Transverse colon (tissue), 4 donors: ENCODE measurements around the gene UHRF2.

Experiments
- EP300 ChIP-seq: sonication (generic); formaldehyde crosslinking; IDR thresholded peaks from one replicate; pipeline ENCODE4 v1.6.1; 2017; ENCODE audit warnings: antibody characterized with exemption, low read depth
- POLR2AphosphoS5 ChIP-seq, 3 donors: sonication (generic); formaldehyde crosslinking; IDR thresholded peaks; one replicate each; pipeline ENCODE4 v1.6.1; 2016; ENCODE audit warnings: antibody characterized with exemption in 3 of 3
- TF ChIP-seq, protein P1 (sequence below), 5 experiments: fragments of 200-600 bp in 3 of 5; fragments of 450-650 bp in 2 of 5; sonication (generic) in 3 of 5; IDR thresholded peaks; 1 replicate in 2 of 5; 2 replicates in 3 of 5; pipeline ENCODE4 v1.5.1; 2016 to 2017; ENCODE audit warnings: antibody characterized with exemption in 5 of 5, inconsistent platforms in 3 of 5, mild to moderate bottlenecking in 2 of 5, moderate library complexity in 1 of 5

DNA sequence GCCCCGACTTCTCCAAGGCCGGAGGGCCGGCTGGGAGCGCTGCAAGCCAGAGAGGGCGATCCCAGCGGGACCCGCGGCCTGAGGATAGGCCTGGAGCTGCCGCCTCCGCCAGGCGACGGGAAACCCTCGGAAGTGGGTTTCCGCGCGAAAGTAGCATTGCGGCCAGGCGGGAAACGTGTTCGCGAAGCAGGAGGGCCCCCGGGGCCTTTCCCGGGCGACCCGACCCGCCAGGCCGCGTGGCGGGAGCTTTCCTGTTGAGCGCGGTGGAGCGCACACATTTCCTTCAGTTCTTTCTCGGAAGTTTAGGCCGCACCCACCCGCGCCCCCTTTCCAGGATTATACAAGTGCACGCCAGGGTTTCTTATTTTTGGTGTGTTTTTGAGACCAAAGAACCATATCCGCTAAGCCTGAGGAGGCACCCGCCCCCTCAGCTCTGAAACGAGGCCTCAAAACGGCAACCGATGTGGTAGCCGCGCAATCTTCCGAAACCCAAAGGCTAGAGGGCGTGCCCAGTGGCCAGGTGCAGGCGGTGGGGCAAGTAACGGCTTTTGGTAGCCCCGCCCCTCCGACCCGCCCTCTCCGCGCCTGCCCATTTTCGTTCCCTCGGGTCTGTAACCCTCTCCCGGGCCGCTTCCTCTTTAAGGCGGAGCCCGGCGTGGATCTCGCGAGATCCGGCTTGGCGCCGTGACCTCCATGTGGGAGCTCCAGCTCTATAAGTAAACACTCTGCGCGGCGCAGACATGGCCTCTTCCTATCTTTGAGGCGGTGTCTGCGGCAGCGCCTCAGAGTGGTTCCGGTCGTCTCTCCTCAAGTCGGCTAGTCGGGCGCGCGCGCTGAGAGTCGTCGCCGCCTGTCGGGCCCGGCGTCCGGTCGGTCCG is at the start of gene UHRF2:
- TF ChIP-seq, protein P1, sequence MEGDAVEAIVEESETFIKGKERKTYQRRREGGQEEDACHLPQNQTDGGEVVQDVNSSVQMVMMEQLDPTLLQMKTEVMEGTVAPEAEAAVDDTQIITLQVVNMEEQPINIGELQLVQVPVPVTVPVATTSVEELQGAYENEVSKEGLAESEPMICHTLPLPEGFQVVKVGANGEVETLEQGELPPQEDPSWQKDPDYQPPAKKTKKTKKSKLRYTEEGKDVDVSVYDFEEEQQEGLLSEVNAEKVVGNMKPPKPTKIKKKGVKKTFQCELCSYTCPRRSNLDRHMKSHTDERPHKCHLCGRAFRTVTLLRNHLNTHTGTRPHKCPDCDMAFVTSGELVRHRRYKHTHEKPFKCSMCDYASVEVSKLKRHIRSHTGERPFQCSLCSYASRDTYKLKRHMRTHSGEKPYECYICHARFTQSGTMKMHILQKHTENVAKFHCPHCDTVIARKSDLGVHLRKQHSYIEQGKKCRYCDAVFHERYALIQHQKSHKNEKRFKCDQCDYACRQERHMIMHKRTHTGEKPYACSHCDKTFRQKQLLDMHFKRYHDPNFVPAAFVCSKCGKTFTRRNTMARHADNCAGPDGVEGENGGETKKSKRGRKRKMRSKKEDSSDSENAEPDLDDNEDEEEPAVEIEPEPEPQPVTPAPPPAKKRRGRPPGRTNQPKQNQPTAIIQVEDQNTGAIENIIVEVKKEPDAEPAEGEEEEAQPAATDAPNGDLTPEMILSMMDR (IDR thresholded peaks at IDR 0.05) = no peak
- peak; percentile 94 to 96 (median 95) for TF ChIP-seq POLR2AphosphoS5 (IDR thresholded peaks at IDR 0.05)
- no peak for TF ChIP-seq EP300
